Activated CD4-positive, alpha-beta memory T cell treated with anti-CD3 and anti-CD28 coated beads, Interleukin-2, amount 10 ng/mL, durations not matched to agents 7 days and 5 days (primary cell): Measurements from ENCODE around the gene ERC1. TPM values are rescaled to one million over a fixed set of nuclear protein-coding genes. Genes with fewer than 3 reads are reported as not detected.

ENCODE experiments used
- CTCF ChIA-PET: fragments of 350-600 bp; sonication (Branson Sonifier 250); formaldehyde crosslinking; loops from one replicate; lab custom pipeline; 2021; ENCODE audit warnings: antibody characterized with exemption, inconsistent platforms; lab: Charles Lee
- POLR2A ChIA-PET: fragments of 350-600 bp; sonication (Branson Sonifier 250); formaldehyde crosslinking; loops from one replicate; lab custom pipeline; 2021; ENCODE audit warnings: antibody characterized with exemption; lab: Charles Lee
- DNase-seq: peaks from one replicate; pipeline ENCODE4 v3.0.0-alpha.2; 2020
- H3K27ac Mint-ChIP-seq: one replicate; pipeline ENCODE4 v1.8.0; 2021; ENCODE audit warnings: mild to moderate bottlenecking, mixed read lengths
- H3K27me3 Mint-ChIP-seq: one replicate; pipeline ENCODE4 v1.8.0; 2021; ENCODE audit warnings: mixed read lengths
- H3K36me3 Mint-ChIP-seq: one replicate; pipeline ENCODE4 v1.8.0; 2021; ENCODE audit warnings: low read depth, mixed read lengths
- H3K4me1 Mint-ChIP-seq: one replicate; pipeline ENCODE4 v1.8.0; 2021; ENCODE audit warnings: mixed read lengths
- H3K4me3 Mint-ChIP-seq: one replicate; pipeline ENCODE4 v1.8.0; 2021; ENCODE audit warnings: mild to moderate bottlenecking, mixed read lengths
- H3K9me3 Mint-ChIP-seq: one replicate; pipeline ENCODE4 v1.8.0; 2021; ENCODE audit warnings: mixed read lengths
- total RNA-seq, 2 experiments: library from RNA; stranded (reverse); gene quantifications; one replicate each; pipeline ENCODE4 v1.2.3, GENCODE V29; 2021

Gene ERC1
- total RNA-seq, 2 experiments from 2014 or later = 33.5 to 37.9 TPM

DNA sequence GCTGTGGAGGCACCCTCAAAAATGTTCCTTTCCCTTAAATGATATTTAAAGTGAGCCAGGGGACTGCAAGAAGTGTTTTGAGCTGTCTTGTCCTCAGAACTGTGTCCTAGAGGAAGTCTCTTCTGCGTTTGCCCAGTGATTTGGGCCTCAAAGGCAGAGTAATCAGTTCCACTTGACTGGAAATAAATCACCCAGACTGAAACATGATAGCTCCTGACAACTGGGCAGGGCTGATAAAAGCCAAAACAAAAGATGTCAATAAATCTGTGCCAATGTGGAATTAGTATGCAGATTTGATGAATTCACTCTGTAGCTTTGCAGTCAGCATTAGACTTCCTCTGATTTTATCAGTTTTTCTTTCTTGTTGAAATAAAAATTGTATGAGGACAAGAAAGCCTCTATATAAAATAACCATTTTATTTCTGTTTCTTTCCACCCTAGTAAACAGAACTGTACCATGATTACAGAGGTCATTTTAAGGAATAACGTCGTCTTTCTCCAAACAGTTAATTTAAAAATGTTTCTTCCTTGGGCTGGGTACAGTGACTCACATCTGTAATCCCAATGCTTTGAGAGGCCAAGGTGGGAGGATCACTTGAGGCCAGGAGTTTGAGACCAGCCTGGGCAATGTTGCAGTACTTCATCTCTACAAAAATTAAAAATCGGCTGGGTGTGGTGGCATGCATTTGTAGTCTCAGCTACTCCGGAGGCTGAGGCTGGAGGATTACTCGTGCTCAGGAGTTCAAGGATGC is 180.8 kb downstream of the ERC1 start:
- Mint-ChIP-seq H3K4me1 (peaks cover 5% of the 10 kb centered on the region), H3K36me3 (peaks cover 9% of the 10 kb centered on the region), H3K27me3 (no peaks in the 10 kb centered on the region), H3K27ac (no peak overlapping the region), H3K9me3 (no peaks in the 10 kb centered on the region), H3K4me3 (no peak overlapping the region)
- ChIA-PET CTCF (interaction anchor here (2.4 kb wide), 1 partner anchor 54 kb away, joined by 9 read pairs; no protein-coding TSS in a partner anchor), POLR2A (no interaction called here)
- no peak for DNase-seq

- Mint-ChIP-seq H3K27ac (no peak overlapping the region), H3K36me3 (peaks cover 15% of the 10 kb centered on the region), H3K4me3 (no peak overlapping the region), H3K9me3 (peaks cover 3% of the 10 kb centered on the region), H3K4me1 (peaks cover 10% of the 10 kb centered on the region), H3K27me3 (no peaks in the 10 kb centered on the region)
- no peak for DNase-seq
- ChIA-PET CTCF (interaction anchor here (2.4 kb wide), 1 partner anchor 56 kb away, joined by 9 read pairs; no protein-coding TSS in a partner anchor), POLR2A (no interaction called here)
These were observed 183.0 kb downstream of the ERC1 start for GRCh38 chr12:1173781-1174617.

DNA sequence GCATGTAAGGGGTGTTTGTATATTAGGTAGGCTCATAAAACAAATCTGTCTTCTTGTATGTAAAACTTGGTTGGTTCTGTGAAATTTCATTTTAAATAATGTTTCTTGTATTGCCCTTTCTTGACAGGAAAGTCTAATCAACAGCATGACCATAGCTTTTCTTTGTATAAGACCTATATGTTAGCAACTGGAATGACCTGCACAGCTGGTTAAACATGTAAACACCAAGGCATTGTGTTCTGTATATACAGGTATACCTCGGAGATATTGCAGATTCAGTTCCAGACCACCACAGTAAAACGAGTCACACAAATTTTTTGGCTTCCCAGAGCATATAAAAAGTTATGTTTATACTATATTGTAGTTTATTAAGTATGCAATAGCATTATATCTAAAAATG is 183.6 kb downstream of the ERC1 start:
- Mint-ChIP-seq H3K27me3 (no peaks in the 10 kb centered on the region), H3K4me3 (no peak overlapping the region), H3K36me3 (peaks cover 15% of the 10 kb centered on the region), H3K27ac (no peak overlapping the region), H3K9me3 (peaks cover 3% of the 10 kb centered on the region), H3K4me1 (peaks cover 10% of the 10 kb centered on the region)
- POLR2A ChIA-PET = no interaction called here
- CTCF ChIA-PET = interaction anchor here (2.4 kb wide), 1 partner anchor 56 kb away, joined by 9 read pairs; no protein-coding TSS in a partner anchor
- no peak for DNase-seq

GRCh38 chr12:1176191-1176590 is 185.2 kb downstream of the ERC1 start:
- no peak overlapping the region for H3K27ac Mint-ChIP-seq
- peaks cover 10% of the 10 kb centered on the region for H3K4me1 Mint-ChIP-seq
- ChIA-PET CTCF (interaction anchor here (1.2 to 1.4 kb wide), 2 partner anchors 8 to 59 kb away, joined by 3 read pairs; no protein-coding TSS in a partner anchor), POLR2A (no interaction called here)
- DNase-seq = no peak
- no peaks in the 10 kb centered on the region for H3K27me3 Mint-ChIP-seq
- H3K4me3 Mint-ChIP-seq = no peak overlapping the region
- peaks cover 3% of the 10 kb centered on the region for H3K9me3 Mint-ChIP-seq
- peaks cover 18% of the 10 kb centered on the region for H3K36me3 Mint-ChIP-seq

DNA sequence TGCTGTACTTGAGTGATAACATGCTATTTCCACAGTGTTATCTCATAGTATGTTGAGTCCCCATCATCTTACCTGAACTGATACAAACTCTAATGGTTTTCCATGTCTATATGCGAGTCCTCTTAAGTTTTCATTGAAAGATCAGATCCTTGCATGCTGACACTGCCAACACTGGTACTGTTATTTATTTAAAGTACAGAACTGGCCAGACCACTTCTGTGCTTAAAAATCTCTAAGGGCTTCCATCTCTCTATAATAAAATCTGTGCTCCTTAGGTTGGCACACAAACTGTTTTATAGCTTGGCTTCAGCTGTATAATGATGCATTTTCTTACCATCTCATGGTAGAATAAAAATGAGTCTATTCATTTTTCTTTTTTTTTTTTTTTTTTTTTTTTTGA is 188.1 kb downstream of the ERC1 start:
- ChIA-PET CTCF (interaction anchor here (1.1 kb wide), 1 partner anchor 423 kb away, joined by 3 read pairs; no protein-coding TSS in a partner anchor), POLR2A (no interaction called here)
- no peaks in the 10 kb centered on the region for H3K27me3 Mint-ChIP-seq
- peaks cover 3% of the 10 kb centered on the region for H3K9me3 Mint-ChIP-seq
- no peak overlapping the region for H3K4me3 Mint-ChIP-seq
- peaks cover 8% of the 10 kb centered on the region for H3K4me1 Mint-ChIP-seq
- H3K36me3 Mint-ChIP-seq = peaks cover 18% of the 10 kb centered on the region
- no peak overlapping the region for H3K27ac Mint-ChIP-seq
- no peak for DNase-seq

GRCh38 chr12:1182069-1182468 is 191.0 kb downstream of the ERC1 start:
- ChIA-PET CTCF (no interaction called here), POLR2A (no interaction called here)
- H3K4me3 Mint-ChIP-seq = no peak overlapping the region
- H3K27me3 Mint-ChIP-seq = no peaks in the 10 kb centered on the region
- peaks cover 11% of the 10 kb centered on the region for H3K4me1 Mint-ChIP-seq
- peaks cover 3% of the 10 kb centered on the region for H3K9me3 Mint-ChIP-seq
- H3K27ac Mint-ChIP-seq = no peak overlapping the region
- no peak for DNase-seq
- H3K36me3 Mint-ChIP-seq = peaks cover 12% of the 10 kb centered on the region

- Mint-ChIP-seq H3K9me3 (no peaks in the 10 kb centered on the region), H3K4me3 (no peak overlapping the region), H3K27ac (no peak overlapping the region), H3K27me3 (no peaks in the 10 kb centered on the region), H3K36me3 (peaks cover 14% of the 10 kb centered on the region), H3K4me1 (peaks cover 7% of the 10 kb centered on the region)
- ChIA-PET POLR2A (no interaction called here), CTCF (interaction anchor here (1.2 kb wide), 1 partner anchor 399 kb away, joined by 5 read pairs; no protein-coding TSS in a partner anchor)
- no peak for DNase-seq
These were observed 193.4 kb downstream of the ERC1 start for GRCh38 chr12:1184402-1184801.

- Mint-ChIP-seq H3K36me3 (peaks cover 15% of the 10 kb centered on the region), H3K4me1 (peaks cover 7% of the 10 kb centered on the region), H3K9me3 (no peaks in the 10 kb centered on the region), H3K27ac (no peak overlapping the region), H3K4me3 (no peak overlapping the region), H3K27me3 (no peaks in the 10 kb centered on the region)
- no peak for DNase-seq
- CTCF ChIA-PET = no interaction called here
- POLR2A ChIA-PET = no interaction called here
These were observed 194.6 kb downstream of the ERC1 start for GRCh38 chr12:1185460-1186182.

DNA sequence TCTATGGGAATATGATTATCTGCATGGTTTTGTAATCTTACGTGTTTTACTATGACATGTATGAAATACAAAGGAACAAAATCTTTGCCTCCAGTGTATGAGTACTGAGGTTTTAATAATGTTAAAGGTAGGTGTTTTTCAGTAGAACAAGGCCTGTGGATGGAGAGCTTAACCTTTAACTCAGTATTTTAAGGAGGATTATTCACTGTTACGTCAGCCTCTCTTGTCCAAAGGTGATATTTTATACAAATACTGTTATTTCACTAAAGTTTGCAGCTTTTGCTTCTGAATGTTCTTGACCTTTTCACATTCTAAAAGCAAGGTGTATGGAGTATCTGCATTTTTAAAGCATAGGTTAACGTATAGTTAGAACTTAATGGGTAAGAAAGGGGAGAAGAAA is 195.3 kb downstream of the ERC1 start:
- Mint-ChIP-seq H3K27me3 (no peaks in the 10 kb centered on the region), H3K27ac (no peak overlapping the region), H3K36me3 (peaks cover 14% of the 10 kb centered on the region), H3K4me3 (no peak overlapping the region), H3K4me1 (peaks cover 7% of the 10 kb centered on the region), H3K9me3 (no peaks in the 10 kb centered on the region)
- DNase-seq = no peak
- ChIA-PET POLR2A (no interaction called here), CTCF (no interaction called here)

- no peaks in the 10 kb centered on the region for H3K27me3 Mint-ChIP-seq
- peaks cover 18% of the 10 kb centered on the region for H3K36me3 Mint-ChIP-seq
- no peak for DNase-seq
- no peaks in the 10 kb centered on the region for H3K9me3 Mint-ChIP-seq
- peaks cover 7% of the 10 kb centered on the region for H3K4me1 Mint-ChIP-seq
- H3K27ac Mint-ChIP-seq = no peak overlapping the region
- H3K4me3 Mint-ChIP-seq = no peak overlapping the region
- ChIA-PET POLR2A (no interaction called here), CTCF (no interaction called here)
These were observed 197.0 kb downstream of the ERC1 start for GRCh38 chr12:1188016-1188415.

GRCh38 chr12:1189163-1189562 is 198.1 kb downstream of the ERC1 start:
- ChIA-PET POLR2A (no interaction called here), CTCF (no interaction called here)
- no peaks in the 10 kb centered on the region for H3K27me3 Mint-ChIP-seq
- no peak overlapping the region for H3K27ac Mint-ChIP-seq
- H3K9me3 Mint-ChIP-seq = no peaks in the 10 kb centered on the region
- peaks cover 18% of the 10 kb centered on the region for H3K36me3 Mint-ChIP-seq
- no peak overlapping the region for H3K4me3 Mint-ChIP-seq
- H3K4me1 Mint-ChIP-seq = peaks cover 7% of the 10 kb centered on the region
- no peak for DNase-seq

- ChIA-PET POLR2A (no interaction called here), CTCF (no interaction called here)
- Mint-ChIP-seq H3K27ac (no peak overlapping the region), H3K27me3 (no peaks in the 10 kb centered on the region), H3K36me3 (peaks cover 25% of the 10 kb centered on the region), H3K4me1 (no peaks in the 10 kb centered on the region), H3K4me3 (no peak overlapping the region), H3K9me3 (peaks cover 10% of the 10 kb centered on the region)
- no peak for DNase-seq
These were observed 204.5 kb downstream of the ERC1 start for GRCh38 chr12:1195513-1195912.
